Right lobe of liver (tissue), 4 donors: ENCODE measurements around the gene MYT1.

ENCODE experiments used
- POLR2A ChIP-seq: fragments of 450-650 bp; IDR thresholded peaks from one replicate; pipeline ENCODE4 v1.6.1; 2017; ENCODE audit warnings: antibody characterized with exemption, mild to moderate bottlenecking
- TF ChIP-seq, protein P1 (sequence below), 4 donors: fragments of 200-600 bp in 3 of 4; fragments of 450-650 bp in 1 of 4; IDR thresholded peaks; one replicate each; pipeline versions ENCODE4 v1.5.1 to v1.8.0; 2016 to 2022; ENCODE audit warnings: antibody characterized with exemption in 4 of 4, mild to moderate bottlenecking in 2 of 4
- donor health status: DM: no; HTN: no; CAD: no.
- donor health status: DM: no; HTN: no; CAD: no.
- donor health status: DM: no; HTN: yes; CAD: no.

DNA sequence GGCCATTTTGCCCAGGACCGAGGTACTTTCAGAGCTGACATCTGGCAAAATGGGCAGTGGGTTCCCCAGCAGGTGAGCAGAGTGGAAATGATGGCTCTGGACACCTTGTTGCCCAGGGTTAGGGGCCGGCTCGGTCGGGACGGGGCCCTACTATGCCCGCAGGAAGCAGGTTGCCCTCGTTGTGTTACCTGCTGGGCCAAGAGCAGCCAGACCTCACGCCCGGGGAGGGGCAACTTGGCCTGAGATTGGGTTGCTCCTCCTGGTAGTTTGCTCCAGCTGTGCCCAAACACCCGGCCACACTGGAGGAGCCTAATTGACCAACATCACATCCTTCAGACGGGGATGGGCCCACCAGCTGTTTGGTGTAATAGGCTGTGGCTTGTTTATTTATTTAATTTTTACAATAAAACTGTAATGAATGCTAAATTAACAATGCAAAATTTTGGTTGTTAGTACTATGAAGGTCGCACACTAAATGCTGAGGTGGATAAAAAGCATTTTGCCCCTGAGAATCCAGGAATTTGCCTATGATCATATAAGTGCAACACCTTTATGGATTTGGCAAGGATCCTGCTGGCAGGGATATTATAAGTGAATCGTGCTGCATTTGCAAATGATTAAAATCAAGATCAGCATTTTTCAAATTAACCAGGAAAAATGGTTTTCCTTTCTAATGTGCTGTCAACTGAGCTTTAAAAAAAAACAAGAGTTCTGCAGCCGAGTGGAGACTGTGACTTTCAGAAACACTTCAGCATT, 64.7 kb downstream of the MYT1 start:
- TF ChIP-seq, protein P1, sequence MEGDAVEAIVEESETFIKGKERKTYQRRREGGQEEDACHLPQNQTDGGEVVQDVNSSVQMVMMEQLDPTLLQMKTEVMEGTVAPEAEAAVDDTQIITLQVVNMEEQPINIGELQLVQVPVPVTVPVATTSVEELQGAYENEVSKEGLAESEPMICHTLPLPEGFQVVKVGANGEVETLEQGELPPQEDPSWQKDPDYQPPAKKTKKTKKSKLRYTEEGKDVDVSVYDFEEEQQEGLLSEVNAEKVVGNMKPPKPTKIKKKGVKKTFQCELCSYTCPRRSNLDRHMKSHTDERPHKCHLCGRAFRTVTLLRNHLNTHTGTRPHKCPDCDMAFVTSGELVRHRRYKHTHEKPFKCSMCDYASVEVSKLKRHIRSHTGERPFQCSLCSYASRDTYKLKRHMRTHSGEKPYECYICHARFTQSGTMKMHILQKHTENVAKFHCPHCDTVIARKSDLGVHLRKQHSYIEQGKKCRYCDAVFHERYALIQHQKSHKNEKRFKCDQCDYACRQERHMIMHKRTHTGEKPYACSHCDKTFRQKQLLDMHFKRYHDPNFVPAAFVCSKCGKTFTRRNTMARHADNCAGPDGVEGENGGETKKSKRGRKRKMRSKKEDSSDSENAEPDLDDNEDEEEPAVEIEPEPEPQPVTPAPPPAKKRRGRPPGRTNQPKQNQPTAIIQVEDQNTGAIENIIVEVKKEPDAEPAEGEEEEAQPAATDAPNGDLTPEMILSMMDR (IDR thresholded peaks at IDR 0.05): no peak
- TF ChIP-seq POLR2A: no peak
